H1 (cell line): Measurements from ENCODE around the gene R3HDM4. TPM values are rescaled to one million over a fixed set of nuclear protein-coding genes. Genes with fewer than 3 reads are reported as not detected.

Source experiments
- CTCF ChIA-PET: fragments of 300-600 bp; sonication (Branson Sonifier 250); formaldehyde crosslinking; loops from one replicate; lab custom pipeline; 2021; ENCODE audit not compliant: partially characterized antibody; lab: Charles Lee
- POLR2A ChIA-PET: fragments of 300-600 bp; sonication (Branson Sonifier 250); formaldehyde crosslinking; loops from one replicate; lab custom pipeline; 2021; ENCODE audit warnings: inconsistent platforms; ENCODE audit not compliant: partially characterized antibody; lab: Charles Lee
- DNase-seq, 2 experiments: peaks; one replicate each; pipeline versions ENCODE4 v3.0.0 to v3.0.0-alpha.2; 2010 to 2022; ENCODE audit warnings: low spot score in 2 of 2, low read depth in 1 of 2, mixed read lengths in 1 of 2
- FAIRE-seq: peaks from 2 replicates; lab custom pipeline; 2011; peaks lifted over from hg19 to GRCh38; lab: Jason Lieb, UNC
- H2AFZ ChIP-seq: 2 replicates; pipeline ENCODE4 v1.8.1; 2012; ENCODE audit warnings: low read length, inconsistent platforms
- H2AK5ac ChIP-seq: 2 replicates; pipeline ENCODE4 v1.6.1; 2013; ENCODE audit warnings: low read depth, low read length
- H2BK120ac ChIP-seq: replicated peaks from 2 replicates; pipeline ENCODE3; 2013; ENCODE audit warnings: low read depth, low read length, inconsistent platforms
- H2BK12ac ChIP-seq: 2 replicates; pipeline ENCODE4 v1.6.1; 2013; ENCODE audit warnings: low read depth, low read length
- H2BK15ac ChIP-seq: 2 replicates; pipeline ENCODE4 v1.6.1; 2013; ENCODE audit warnings: low read length
- H2BK20ac ChIP-seq: 2 replicates; pipeline ENCODE4 v1.6.1; 2013; ENCODE audit warnings: low read length
- H2BK5ac ChIP-seq: 2 replicates; pipeline ENCODE4 v1.6.1; 2013; ENCODE audit warnings: low read depth, low read length
- H3K14ac ChIP-seq: 2 replicates; pipeline ENCODE4 v1.6.1; 2013; ENCODE audit warnings: inconsistent platforms; ENCODE audit not compliant: insufficient read length
- H3K18ac ChIP-seq: 2 replicates; pipeline ENCODE4 v1.6.1; 2013; ENCODE audit warnings: low read length; ENCODE audit errors: extremely low read depth
- H3K23ac ChIP-seq: 2 replicates; pipeline ENCODE4 v1.6.1; 2013; ENCODE audit warnings: inconsistent platforms; ENCODE audit not compliant: insufficient read length
- H3K23me2 ChIP-seq: 2 replicates; pipeline ENCODE4 v1.6.1; 2013; ENCODE audit warnings: low read depth, low read length
- H3K27ac ChIP-seq: 2 replicates; pipeline ENCODE4 v1.6.1; 2011; ENCODE audit warnings: low read depth, low read length, inconsistent platforms
- H3K27me3 ChIP-seq, 4 experiments: replicated peaks in 1 of 4; 1 replicate in 1 of 4; 2 replicates in 3 of 4; pipeline versions ENCODE4 v1.6.1 to v1.8.1; 2011 to 2013; ENCODE audit warnings: low read length in 3 of 4, mild to moderate bottlenecking in 3 of 4, inconsistent platforms in 2 of 4, mixed read lengths in 2 of 4, moderate library complexity in 1 of 4; ENCODE audit not compliant: control insufficient read depth in 3 of 4, insufficient read depth in 3 of 4; ENCODE audit errors: extremely low read depth in 1 of 4
- H3K36me3 ChIP-seq, 4 experiments: 2 replicates each; pipeline versions ENCODE4 v1.6.1 to v1.8.1; 2011 to 2013; ENCODE audit warnings: mild to moderate bottlenecking in 4 of 4, low read length in 3 of 4, moderate library complexity in 2 of 4, control low read depth in 1 of 4, inconsistent platforms in 1 of 4; ENCODE audit not compliant: insufficient read depth in 4 of 4, control insufficient read depth in 2 of 4
- H3K4ac ChIP-seq: replicated peaks from 2 replicates; pipeline ENCODE3; 2013; ENCODE audit warnings: low read length, low read depth, mixed read lengths, inconsistent platforms; ENCODE audit not compliant: insufficient read length
- H3K4me1 ChIP-seq, 4 experiments: replicated peaks in 1 of 4; 1 replicate in 1 of 4; 2 replicates in 3 of 4; pipeline versions ENCODE4 v1.6.1 to v1.8.1; 2011 to 2013; ENCODE audit warnings: low read length in 3 of 4, inconsistent platforms in 2 of 4, mixed read lengths in 1 of 4; ENCODE audit not compliant: insufficient read depth in 4 of 4, control insufficient read depth in 3 of 4
- H3K4me2 ChIP-seq, 2 experiments: 2 replicates each; pipeline versions ENCODE4 v1.6.1 to v1.8.1; 2011 to 2013; ENCODE audit warnings: low read depth in 2 of 2, low read length in 2 of 2, control low read depth in 1 of 2, inconsistent platforms in 1 of 2, mild to moderate bottlenecking in 1 of 2; ENCODE audit not compliant: insufficient read depth in 1 of 2
- H3K4me3 ChIP-seq, 4 experiments: fragments of 200-600, 300-600 bp in 1 of 4; sonication (generic), shearing (Covaris generic), sonication (Bioruptor Twin) in 1 of 4; 2 replicates each; pipeline versions ENCODE4 v1.5.1 to v1.8.1; 2011 to 2016; ENCODE audit warnings: low read length in 4 of 4, low read depth in 3 of 4, control low read depth in 2 of 4, inconsistent platforms in 2 of 4, mild to moderate bottlenecking in 2 of 4, mixed read lengths in 1 of 4, moderate library complexity in 1 of 4; ENCODE audit not compliant: insufficient read depth in 2 of 4; ENCODE audit errors: extremely low read depth in 1 of 4
- H3K56ac ChIP-seq: replicated peaks from 2 replicates; pipeline ENCODE3; 2013; ENCODE audit warnings: low read depth, mild to moderate bottlenecking, mixed read lengths, low read length, inconsistent platforms; ENCODE audit not compliant: insufficient read length
- H3K79me1 ChIP-seq: 2 replicates; pipeline ENCODE4 v1.6.1; 2013; ENCODE audit warnings: low read depth, low read length, control low read depth
- H3K79me2 ChIP-seq, 2 experiments: 2 replicates each; pipeline versions ENCODE4 v1.6.1 to v1.8.1; 2012 to 2013; ENCODE audit warnings: low read length in 2 of 2, mild to moderate bottlenecking in 2 of 2, inconsistent platforms in 1 of 2; ENCODE audit not compliant: insufficient read depth in 2 of 2, control insufficient read depth in 1 of 2
- H3K9ac ChIP-seq, 4 experiments: replicated peaks in 1 of 4; 1 replicate in 1 of 4; 2 replicates in 3 of 4; pipeline versions ENCODE4 v1.6.1 to v1.8.1; 2011 to 2013; ENCODE audit warnings: low read depth in 3 of 4, low read length in 3 of 4, control low read depth in 2 of 4, mild to moderate bottlenecking in 2 of 4, moderate library complexity in 2 of 4, inconsistent platforms in 1 of 4; ENCODE audit errors: extremely low read depth in 1 of 4
- H3K9me3 ChIP-seq, 2 experiments: 2 replicates each; pipeline versions ENCODE4 v1.6.1 to v1.8.1; 2012 to 2013; ENCODE audit warnings: mild to moderate bottlenecking in 2 of 2, moderate library complexity in 2 of 2, control low read depth in 1 of 2, inconsistent platforms in 1 of 2, low read depth in 1 of 2, low read length in 1 of 2, mixed read lengths in 1 of 2; ENCODE audit not compliant: insufficient read depth in 2 of 2
- H4K20me1 ChIP-seq, 2 experiments: replicated peaks in 1 of 2; 2 replicates each; pipeline versions ENCODE3 to v1.8.1; 2011 to 2013; ENCODE audit warnings: inconsistent platforms in 2 of 2, low read length in 2 of 2, mild to moderate bottlenecking in 1 of 2; ENCODE audit not compliant: insufficient read depth in 2 of 2, control insufficient read depth in 1 of 2
- H4K5ac ChIP-seq: 2 replicates; pipeline ENCODE4 v1.6.1; 2013; ENCODE audit warnings: low read length, low read depth, mixed read lengths, inconsistent platforms; ENCODE audit not compliant: insufficient read length
- H4K8ac ChIP-seq: 2 replicates; pipeline ENCODE4 v1.8.0; 2013; ENCODE audit warnings: mild to moderate bottlenecking, moderate library complexity, low read length, inconsistent platforms; ENCODE audit not compliant: insufficient read depth; ENCODE audit errors: extremely low read depth
- H4K91ac ChIP-seq: replicated peaks from 2 replicates; pipeline ENCODE3; 2013; ENCODE audit warnings: low read length, mixed read lengths, inconsistent platforms; ENCODE audit not compliant: insufficient read length
- GABPA ChIP-seq: IDR thresholded peaks from 2 replicates; pipeline ENCODE4 v1.6.1; 2011; ENCODE audit warnings: mild to moderate bottlenecking, low read length, moderate library complexity, borderline replicate concordance; ENCODE audit not compliant: insufficient read depth
- TBP ChIP-seq: IDR thresholded peaks from 2 replicates; pipeline ENCODE4 v1.6.1; 2011; ENCODE audit warnings: low read depth, low read length, improper control_type of control experiment
- YY1 ChIP-seq: IDR thresholded peaks from 2 replicates; pipeline ENCODE4 v1.6.1; 2011; ENCODE audit warnings: low read depth, mild to moderate bottlenecking, low read length
- WGBS, 2 experiments: shearing (Covaris generic) in 1 of 2; methylation state at CpG; one replicate each; pipeline versions ENCODE4 v1.1.6 to v1.1.7; 2013 to 2015; ENCODE audit warnings: low lambda C conversion rate in 2 of 2, mixed read lengths in 2 of 2, inconsistent platforms in 1 of 2, low coverage in 1 of 2, missing lambda C conversion rate in 1 of 2; ENCODE audit not compliant: insufficient replicate concordance in 2 of 2, insufficient coverage in 1 of 2, insufficient read length in 1 of 2; ENCODE audit errors: extremely low coverage in 1 of 2, missing lambda C conversion rate in 1 of 2; 5-methylcytosine and 5-hydroxymethylcytosine counted together
- polyA plus RNA-seq, 7 experiments: library from polyadenylated mRNA; depleted of rRNA in 3 of 7; stranded (reverse) in 5 of 7; unstranded in 2 of 7; fragments of >200 nt in 5 of 7; fragments of 200-250 nt in 2 of 7; gene quantifications; 1 replicate in 5 of 7; 2 replicates in 1 of 7; 4 replicates in 1 of 7; pipeline versions ENCODE4 v1.2.1 to v1.2.3, GENCODE V29; 2011 to 2013; ENCODE audit warnings: missing spikeins in 2 of 7, mixed read lengths in 2 of 7
- total RNA-seq: library from RNA; stranded (reverse); fragmentation: NEBNext Ultra II Directional; extraction: Animal tissue kit (Norgen Biotek cat#: 25700); gene quantifications from 2 replicates; pipeline ENCODE4 v1.2.1, GENCODE V29; 2021

Gene R3HDM4
- total and polyA plus RNA-seq, 2 of the 8 experiments (the other 6 are each of a cell fraction or from before 2014, with no cell fraction given), result 76.8 to 102 TPM

- H3K27ac ChIP-seq, result no peak overlapping the region
- no peaks in the 10 kb centered on the region for H3K23me2 ChIP-seq
- H3K4me3 ChIP-seq, result no peak overlapping the region
- H3K9me3 ChIP-seq, result no peaks in the 10 kb centered on the region
- H3K56ac ChIP-seq, result no peak overlapping the region
- H4K20me1 ChIP-seq, result no peaks in the 10 kb centered on the region
- no peaks in the 10 kb centered on the region for H3K79me2 ChIP-seq
- H2BK120ac ChIP-seq, result no peak overlapping the region
- no peak overlapping the region for H3K9ac ChIP-seq
- no peak overlapping the region for H3K14ac ChIP-seq
- ChIA-PET CTCF (interaction anchor here (0.7 to 1.9 kb wide), 6 partner anchors 8 to 113 kb away, joined by 3 to 8 read pairs (median 4); no protein-coding TSS in a partner anchor), POLR2A (interaction anchor here (0.6 to 2.9 kb wide), 8 partner anchors 7 to 54 kb away, joined by 3 to 9 read pairs (median 3); partner anchors contain the start of gene PTBP1)
- H4K91ac ChIP-seq, result no peak overlapping the region
- WGBS, 2 experiments, result 74% methylated on average over 21 of the region's 28 CpGs; no CpG with 5 or more reads in 1 of the 2 experiments
- 0 out of 2 replicates have a peak overlapping the region, but pooled peaks have one; percentile 18 for H2BK5ac ChIP-seq
- no peak overlapping the region for H3K18ac ChIP-seq
- H3K36me3 ChIP-seq, result no peaks in the 10 kb centered on the region
- H2BK12ac ChIP-seq, result no peak overlapping the region
- no peak overlapping the region for H2AK5ac ChIP-seq
- 0 out of 7 replicates have a peak, but pooled peaks cover 0 to 2% (median 0%) of the 10 kb centered on the region in 4 experiments for H3K27me3 ChIP-seq
- H3K4ac ChIP-seq, result no peak overlapping the region
- H2AFZ ChIP-seq, result no peak overlapping the region
- H2BK15ac ChIP-seq, result 0 out of 2 replicates have a peak overlapping the region, but pooled peaks have one; percentile 46
- DNase-seq (no peak), FAIRE-seq (no peak)
- TF ChIP-seq YY1 (no peak), TBP (peak; percentile 43; the same call in 1 of the 2 replicates), GABPA (0 out of 2 replicates have a peak, but pooled peaks have one; percentile 70)
- no peak overlapping the region for H4K5ac ChIP-seq
- H3K4me1 ChIP-seq, result no peaks in the 10 kb centered on the region
- peak overlapping the region; percentile 45; the same call in 1 of the 2 replicates for H4K8ac ChIP-seq
- no peak overlapping the region for H3K4me2 ChIP-seq
- H3K23ac ChIP-seq, result no peak overlapping the region
- no peak overlapping the region for H2BK20ac ChIP-seq
- no peaks in the 10 kb centered on the region for H3K79me1 ChIP-seq
Measured at GRCh38 chr19:850221-850978, 62.6 kb downstream of the R3HDM4 start.
